BLaER1 (cell line): ENCODE data around the gene CHCHD3.
A peak's percentile ranks its signal among the peaks of the same experiment; 100 is the strongest.

Experiments
- H3K27ac ChIP-seq: shearing (Covaris generic); formaldehyde crosslinking; 2 replicates; pipeline ENCODE4 v1.8.1; 2022
- H3K27me3 ChIP-seq: shearing (Covaris generic); formaldehyde crosslinking; 2 replicates; pipeline ENCODE4 v1.8.1; 2022
- H3K36me3 ChIP-seq: shearing (Covaris generic); formaldehyde crosslinking; 2 replicates; pipeline ENCODE4 v1.8.1; 2022
- H3K4me1 ChIP-seq: shearing (Covaris generic); formaldehyde crosslinking; 2 replicates; pipeline ENCODE4 v1.8.1; 2022
- H3K4me2 ChIP-seq: shearing (Covaris generic); formaldehyde crosslinking; 2 replicates; pipeline ENCODE4 v1.8.1; 2022
- H3K4me3 ChIP-seq: shearing (Covaris generic); formaldehyde crosslinking; 2 replicates; pipeline ENCODE4 v1.8.1; 2022
- H3K9ac ChIP-seq: shearing (Covaris generic); formaldehyde crosslinking; 2 replicates; pipeline ENCODE4 v1.8.1; 2022
- H3K9me3 ChIP-seq: shearing (Covaris generic); formaldehyde crosslinking; 2 replicates; pipeline ENCODE4 v1.8.1; 2022
- H4K20me1 ChIP-seq: shearing (Covaris generic); formaldehyde crosslinking; 2 replicates; pipeline ENCODE4 v1.8.1; 2022
- Cebpa-rat ChIP-seq: shearing (Covaris generic); IDR thresholded peaks from 2 replicates; pipeline ENCODE4 v1.8.1; 2022

The CHCHD3 gene

DNA sequence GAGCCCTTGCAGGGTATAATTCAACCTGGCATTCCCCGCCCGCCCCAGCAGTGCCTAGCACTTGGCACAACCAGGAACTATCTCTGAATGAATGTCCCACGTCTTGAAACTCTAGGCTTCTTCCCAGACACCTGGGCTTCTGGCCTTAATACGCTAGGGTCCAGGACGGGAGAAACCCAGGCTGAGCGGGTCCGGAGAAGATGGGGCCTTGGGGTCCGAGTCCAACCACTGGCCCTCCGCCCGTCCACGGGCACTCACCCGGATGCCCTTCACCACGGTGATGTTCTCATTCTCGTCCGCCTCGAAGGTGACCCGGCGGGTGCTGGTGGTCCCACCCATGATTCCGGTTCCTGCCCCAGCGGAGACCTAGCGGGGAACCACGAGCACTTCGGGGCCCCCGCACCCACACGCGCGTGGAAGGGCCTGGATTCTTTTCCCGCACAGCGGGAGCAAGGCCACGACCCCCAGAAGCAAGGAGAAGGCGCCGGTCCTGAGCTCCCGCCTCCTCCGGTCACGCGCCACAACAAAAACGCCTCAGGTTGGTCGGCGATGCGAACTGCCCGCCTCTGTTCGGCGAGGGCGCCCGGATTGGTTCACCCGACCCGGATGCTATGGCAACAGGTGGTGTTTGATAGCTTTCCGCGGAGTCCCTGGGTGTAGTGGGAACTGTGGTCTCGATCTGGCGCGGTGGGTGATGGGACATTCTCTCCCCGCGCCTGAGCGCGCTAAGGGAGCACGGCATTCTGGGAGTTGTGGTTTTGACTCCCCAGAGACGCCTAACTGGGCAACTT, at the start of gene CHCHD3:
Gene CHCHD3, minus strand, starts transcription at position 492 of the 791 bp plus-strand sequence. Its CDS starts 153 bp downstream, at position 339.
- H3K36me3 ChIP-seq: peaks cover 29% of the 10 kb centered on the region; the same call in 1 of the 2 replicates
- TF ChIP-seq Cebpa-rat: no peak
- no peaks in the 10 kb centered on the region for H3K9me3 ChIP-seq
- peak within 1 kb of the TSS; percentile 91 for H3K4me2 ChIP-seq
- H3K4me3 ChIP-seq: peak within 1 kb of the TSS; percentile 83
- peaks cover 47% of the 10 kb centered on the region for H4K20me1 ChIP-seq
- no peaks in the 10 kb centered on the region for H3K27me3 ChIP-seq
- peaks cover 19% of the 10 kb centered on the region for H3K4me1 ChIP-seq
- H3K9ac ChIP-seq: peak within 1 kb of the TSS; percentile 89
- peak within 1 kb of the TSS; percentile 85 for H3K27ac ChIP-seq

DNA sequence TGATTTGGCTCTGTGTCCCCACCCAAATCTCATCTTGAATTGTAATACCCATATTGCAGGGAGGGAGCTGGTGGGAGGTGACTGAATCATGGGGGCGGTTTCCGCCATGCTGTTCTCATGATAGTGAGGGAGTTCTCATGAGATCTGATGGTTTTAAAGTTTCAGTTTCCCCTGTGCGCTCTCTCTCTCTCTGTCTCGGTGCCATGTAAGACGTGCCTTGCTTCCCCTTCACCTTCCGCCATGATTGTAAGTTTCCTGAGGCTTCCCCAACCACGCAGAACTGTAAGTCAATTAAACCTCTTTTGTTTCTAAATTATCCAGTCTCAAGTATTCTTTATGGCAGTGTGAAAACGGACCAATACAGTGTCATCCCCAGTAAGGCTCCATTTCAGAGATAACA, 48.3 kb upstream of the CHCHD3 start:
- no peaks in the 10 kb centered on the region for H3K27me3 ChIP-seq
- no peaks in the 10 kb centered on the region for H3K36me3 ChIP-seq
- no peak overlapping the region for H3K27ac ChIP-seq
- H3K4me3 ChIP-seq: no peak overlapping the region
- H3K4me1 ChIP-seq: no peaks in the 10 kb centered on the region
- H3K4me2 ChIP-seq: no peak overlapping the region
- H3K9ac ChIP-seq: no peak overlapping the region
- no peaks in the 10 kb centered on the region for H4K20me1 ChIP-seq
- no peak for TF ChIP-seq Cebpa-rat
- H3K9me3 ChIP-seq: peaks cover 3% of the 10 kb centered on the region; the same call in 1 of the 2 replicates

DNA sequence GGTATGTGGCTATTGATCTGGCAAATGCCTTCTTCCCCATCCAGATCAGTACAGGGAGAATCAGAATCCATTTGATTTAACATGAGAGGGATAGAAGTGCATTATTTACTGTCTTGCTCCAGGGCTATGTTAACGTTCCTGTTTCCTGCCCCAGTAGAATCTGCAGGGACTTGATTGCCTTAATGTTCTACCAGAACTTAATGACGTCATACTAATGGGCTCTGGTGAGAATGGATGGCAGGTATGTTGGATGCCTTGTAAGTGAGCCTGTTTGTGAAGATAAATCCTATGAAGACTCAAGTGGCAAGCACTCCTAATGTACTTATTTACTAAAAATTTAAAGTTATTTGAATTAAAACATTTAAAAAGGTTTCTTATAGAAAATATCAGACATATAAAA, 44.5 kb upstream of the CHCHD3 start:
- TF ChIP-seq Cebpa-rat: no peak
- Histone ChIP-seq H3K9ac (no peak overlapping the region), H3K9me3 (peaks cover 3% of the 10 kb centered on the region; the same call in 1 of the 2 replicates), H3K27ac (no peak overlapping the region), H3K27me3 (no peaks in the 10 kb centered on the region), H3K4me3 (no peak overlapping the region), H3K4me2 (no peak overlapping the region), H4K20me1 (no peaks in the 10 kb centered on the region), H3K36me3 (no peaks in the 10 kb centered on the region), H3K4me1 (no peaks in the 10 kb centered on the region)

DNA sequence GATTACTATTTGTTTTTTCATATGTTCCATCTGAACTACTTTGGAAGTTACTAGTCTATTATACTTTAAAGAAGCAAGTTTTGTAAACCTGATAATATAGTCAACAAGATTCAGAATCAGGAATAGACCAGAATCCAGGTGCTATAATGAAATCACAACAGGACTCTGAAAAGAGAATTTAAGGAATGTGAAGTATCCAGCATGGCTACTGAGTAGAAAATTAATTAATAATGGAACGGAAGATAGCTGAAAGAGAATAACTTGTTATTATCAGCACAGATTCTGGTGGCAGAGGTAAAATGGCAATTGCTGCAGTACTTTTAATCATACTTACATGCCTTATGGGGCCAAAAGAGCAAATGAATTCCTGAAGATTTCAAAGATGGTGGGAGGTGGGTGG, 43.1 kb upstream of the CHCHD3 start:
- Histone ChIP-seq H3K9ac (no peak overlapping the region), H3K4me1 (no peaks in the 10 kb centered on the region), H3K4me3 (no peak overlapping the region), H3K27ac (no peak overlapping the region), H3K27me3 (no peaks in the 10 kb centered on the region), H3K9me3 (no peaks in the 10 kb centered on the region), H4K20me1 (no peaks in the 10 kb centered on the region), H3K36me3 (no peaks in the 10 kb centered on the region), H3K4me2 (no peak overlapping the region)
- TF ChIP-seq Cebpa-rat: no peak

DNA sequence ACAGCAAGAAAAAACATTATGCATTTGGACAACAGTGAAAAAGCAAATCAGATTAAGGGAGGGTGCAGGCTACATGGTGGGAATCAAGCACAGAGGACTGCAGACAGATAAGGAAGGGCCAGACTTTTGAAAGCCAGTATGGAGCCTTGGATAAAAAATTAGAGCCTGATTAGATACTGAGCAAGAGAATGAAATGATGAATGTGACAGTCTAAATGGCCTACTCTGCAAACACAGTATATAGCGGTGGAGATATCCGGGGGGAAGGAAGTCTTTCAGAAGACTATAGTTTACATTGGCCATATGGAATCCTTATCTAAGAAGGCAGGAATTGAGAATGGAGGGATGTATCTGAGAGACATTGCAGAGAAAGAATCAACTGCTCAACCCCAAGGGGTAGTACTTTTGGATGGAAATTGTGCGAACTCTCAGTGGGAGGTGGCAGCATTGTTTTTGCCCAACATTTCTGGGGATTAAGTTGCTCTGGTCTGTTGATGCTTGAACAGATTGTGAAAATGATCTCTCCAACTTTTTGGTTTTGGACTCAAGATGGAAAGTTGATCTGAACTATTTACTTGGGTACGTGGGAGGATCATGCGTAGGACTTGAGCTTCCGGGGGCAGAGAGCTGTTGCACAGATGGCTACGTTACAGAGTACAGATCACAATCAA, 39.4 kb upstream of the CHCHD3 start:
- no peak for TF ChIP-seq Cebpa-rat
- Histone ChIP-seq H3K9me3 (no peaks in the 10 kb centered on the region), H3K4me1 (no peaks in the 10 kb centered on the region), H3K27me3 (no peaks in the 10 kb centered on the region), H3K4me3 (no peak overlapping the region), H3K9ac (no peak overlapping the region), H3K4me2 (no peak overlapping the region), H3K27ac (no peak overlapping the region), H4K20me1 (no peaks in the 10 kb centered on the region), H3K36me3 (no peaks in the 10 kb centered on the region)

DNA sequence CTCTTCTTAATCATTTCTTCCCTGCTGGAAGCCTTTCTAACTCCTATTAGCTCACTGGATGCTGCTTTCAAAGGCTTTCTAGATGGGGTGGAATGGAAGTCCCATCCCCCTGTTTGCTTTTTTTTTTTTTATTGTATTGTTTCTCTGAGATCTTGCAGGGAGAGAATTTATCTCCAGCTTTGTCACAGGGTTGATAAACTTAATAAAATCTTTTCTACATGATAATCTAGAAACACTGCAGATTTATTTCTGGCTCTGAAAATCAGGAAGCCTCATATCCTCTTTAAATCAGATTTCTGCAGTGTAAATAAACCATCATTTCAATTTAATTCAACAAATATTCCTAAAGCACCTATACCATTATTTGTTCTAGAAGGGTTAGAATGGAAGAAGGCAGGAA, 37.2 kb upstream of the CHCHD3 start:
- Histone ChIP-seq H3K27me3 (no peaks in the 10 kb centered on the region), H4K20me1 (no peaks in the 10 kb centered on the region)

DNA sequence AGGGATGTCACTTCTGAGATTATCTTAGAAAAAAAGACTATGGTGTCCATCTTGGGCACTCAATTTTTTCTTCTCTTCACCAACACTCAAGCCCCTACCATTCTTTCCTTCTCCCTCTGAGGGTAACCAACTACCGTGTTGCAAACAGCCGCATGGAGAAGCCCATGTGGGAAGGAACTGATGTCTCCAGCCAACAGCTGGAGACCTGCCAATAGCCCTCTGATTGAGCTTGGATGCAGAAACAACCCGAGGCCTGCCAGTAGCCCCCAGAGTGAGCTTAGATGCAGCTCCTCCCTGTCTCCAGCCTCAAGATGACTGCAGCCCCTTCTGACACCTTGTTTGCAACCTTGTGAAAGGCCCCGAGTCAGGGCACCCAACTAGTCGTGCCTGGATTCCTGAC, 36.4 kb upstream of the CHCHD3 start:
- Histone ChIP-seq H3K4me3 (no peak overlapping the region), H3K9me3 (no peaks in the 10 kb centered on the region), H4K20me1 (no peaks in the 10 kb centered on the region), H3K27ac (no peak overlapping the region), H3K9ac (no peak overlapping the region), H3K27me3 (no peaks in the 10 kb centered on the region), H3K4me2 (no peak overlapping the region), H3K4me1 (no peaks in the 10 kb centered on the region), H3K36me3 (no peaks in the 10 kb centered on the region)
- no peak for TF ChIP-seq Cebpa-rat

More for the DNA sequence above, 37.2 kb upstream of the CHCHD3 start:
- no peak for TF ChIP-seq Cebpa-rat
- Histone ChIP-seq H3K9ac (no peak overlapping the region), H3K4me3 (no peak overlapping the region), H3K36me3 (no peaks in the 10 kb centered on the region), H3K4me2 (no peak overlapping the region), H3K9me3 (no peaks in the 10 kb centered on the region), H3K27ac (no peak overlapping the region), H3K4me1 (no peaks in the 10 kb centered on the region)

DNA sequence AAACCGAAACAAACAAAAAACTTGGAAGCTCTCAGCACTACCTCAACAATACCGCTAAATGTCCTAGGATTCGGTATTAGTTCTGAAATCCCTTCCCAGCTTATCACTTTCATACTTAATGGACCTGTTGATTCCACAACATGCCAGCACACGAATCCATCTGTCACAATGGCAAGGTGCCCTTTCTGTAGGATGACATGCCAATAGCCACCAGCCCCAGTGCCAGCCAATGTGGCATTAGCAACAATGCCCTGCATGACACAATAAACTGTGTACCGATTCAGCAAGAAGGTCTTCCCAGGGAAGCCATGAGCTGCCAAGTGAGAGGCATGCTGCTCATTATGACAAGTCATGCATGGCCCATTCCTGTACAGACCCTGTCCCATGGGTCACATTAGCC, 35.6 kb upstream of the CHCHD3 start:
- no peaks in the 10 kb centered on the region for H3K27me3 ChIP-seq
- no peaks in the 10 kb centered on the region for H3K4me1 ChIP-seq
- H3K36me3 ChIP-seq: no peaks in the 10 kb centered on the region
- no peak overlapping the region for H3K4me2 ChIP-seq
- H4K20me1 ChIP-seq: no peaks in the 10 kb centered on the region
- no peak overlapping the region for H3K9ac ChIP-seq
- H3K27ac ChIP-seq: no peak overlapping the region
- no peaks in the 10 kb centered on the region for H3K9me3 ChIP-seq
- no peak for TF ChIP-seq Cebpa-rat
- no peak overlapping the region for H3K4me3 ChIP-seq

DNA sequence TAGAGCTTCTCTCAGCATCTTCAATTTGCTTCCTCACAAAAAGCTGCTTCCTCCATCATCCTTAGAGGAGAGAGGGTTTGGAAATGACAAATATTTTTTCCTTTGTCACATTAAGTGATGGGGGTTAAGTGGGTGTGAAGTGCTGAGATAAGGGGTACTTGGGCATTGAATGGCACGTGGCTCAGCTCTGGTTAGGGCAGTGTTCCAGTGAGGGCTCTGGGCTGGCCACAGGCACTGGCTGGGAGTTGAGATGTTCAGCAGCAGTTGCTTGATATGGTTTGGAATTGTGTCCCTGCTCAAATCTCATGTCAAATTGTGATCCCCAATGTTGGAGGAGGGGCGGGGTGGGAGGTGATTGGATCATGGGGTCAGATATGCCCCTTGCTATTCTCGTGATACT, 33.7 kb upstream of the CHCHD3 start:
- no peak for TF ChIP-seq Cebpa-rat
- H3K27me3 ChIP-seq: no peaks in the 10 kb centered on the region
- H3K27ac ChIP-seq: no peak overlapping the region
- H3K36me3 ChIP-seq: no peaks in the 10 kb centered on the region
- no peak overlapping the region for H3K4me3 ChIP-seq
- H3K4me2 ChIP-seq: no peak overlapping the region
- H3K4me1 ChIP-seq: no peaks in the 10 kb centered on the region
- H4K20me1 ChIP-seq: no peaks in the 10 kb centered on the region
- peaks cover 4% of the 10 kb centered on the region for H3K9me3 ChIP-seq
- H3K9ac ChIP-seq: no peak overlapping the region

DNA sequence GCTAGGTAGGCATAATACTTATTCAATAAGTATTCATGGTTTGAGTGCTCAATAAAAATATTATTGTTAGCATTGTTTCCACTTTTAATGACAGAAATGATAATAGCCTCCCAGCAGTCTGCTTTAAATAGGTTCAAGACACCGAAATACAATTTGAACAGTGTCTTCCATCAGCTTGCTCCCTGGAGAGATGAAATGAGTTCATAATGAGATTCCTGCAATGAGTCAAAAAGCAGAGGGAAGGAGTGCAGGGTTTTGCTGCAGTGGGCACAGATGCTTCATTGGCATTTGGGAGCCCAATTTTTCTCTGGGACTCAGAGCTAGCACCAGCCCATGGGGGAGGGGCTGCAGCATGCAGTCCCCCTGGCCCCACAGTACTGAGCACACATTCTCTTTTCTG, 32.6 kb upstream of the CHCHD3 start:
- no peak overlapping the region for H3K9ac ChIP-seq
- no peak overlapping the region for H3K27ac ChIP-seq
- H3K36me3 ChIP-seq: no peaks in the 10 kb centered on the region
- H3K4me2 ChIP-seq: no peak overlapping the region
- no peaks in the 10 kb centered on the region for H3K27me3 ChIP-seq
- peaks cover 13% of the 10 kb centered on the region for H3K9me3 ChIP-seq
- TF ChIP-seq Cebpa-rat: no peak
- no peak overlapping the region for H3K4me3 ChIP-seq
- H4K20me1 ChIP-seq: no peaks in the 10 kb centered on the region
- no peaks in the 10 kb centered on the region for H3K4me1 ChIP-seq
